OCI-LY1 (cell line): Measurements from ENCODE around the gene KSR1.

Source experiments
- EZH2 ChIP-seq: fragments of 200-600 bp; sonication (generic), shearing (Covaris generic); IDR thresholded peaks from 2 replicates; pipeline ENCODE4 v1.8.0; 2017; ENCODE audit warnings: borderline replicate concordance, mixed run types, mild to moderate bottlenecking, antibody characterized with exemption, low read length, moderate library complexity, mixed read lengths
- TF ChIP-seq, protein P1 (sequence below): fragments of 200-600 bp; sonication (generic), shearing (Covaris generic); IDR thresholded peaks from 2 replicates; pipeline ENCODE4 v1.5.1; 2017; ENCODE audit warnings: mild to moderate bottlenecking, antibody characterized with exemption, low read length, moderate library complexity, mixed read lengths

DNA sequence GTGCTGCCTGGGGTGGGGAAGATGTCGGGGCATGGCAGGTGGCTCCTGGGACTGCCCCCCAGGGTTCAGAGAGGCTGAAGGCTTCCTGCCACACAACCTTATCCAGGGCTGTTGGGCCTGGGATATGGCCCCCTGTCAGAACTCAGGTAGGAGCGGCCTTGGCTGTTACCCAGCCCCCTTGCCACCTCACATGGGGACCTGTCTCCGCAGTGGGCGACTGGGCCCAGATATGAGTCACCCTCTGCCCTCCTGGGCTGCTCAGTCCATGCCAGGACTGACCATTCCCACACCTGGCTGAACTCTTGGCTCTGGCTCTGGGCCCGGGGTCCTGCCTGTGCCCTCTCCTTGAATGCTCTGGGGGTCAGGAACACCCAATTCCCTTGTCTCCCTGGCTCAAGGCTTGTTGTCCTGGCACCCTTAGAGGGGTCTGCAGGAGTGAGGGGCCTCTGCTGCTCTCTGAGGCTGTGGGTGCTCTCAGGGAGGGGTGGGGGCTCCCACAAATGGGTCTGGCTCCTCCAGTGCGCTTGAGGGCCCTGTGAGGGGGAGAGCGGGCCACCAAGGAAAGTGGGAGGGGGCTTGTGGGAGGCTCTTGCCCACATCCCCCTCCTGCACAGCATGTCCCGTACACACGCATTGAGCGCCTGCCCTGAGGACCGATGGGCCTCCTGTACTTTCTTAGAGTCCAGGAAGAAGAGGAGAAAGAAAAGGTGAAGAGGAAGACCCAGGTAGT is 210.7 kb downstream of the KSR1 start:
- TF ChIP-seq, protein P1, sequence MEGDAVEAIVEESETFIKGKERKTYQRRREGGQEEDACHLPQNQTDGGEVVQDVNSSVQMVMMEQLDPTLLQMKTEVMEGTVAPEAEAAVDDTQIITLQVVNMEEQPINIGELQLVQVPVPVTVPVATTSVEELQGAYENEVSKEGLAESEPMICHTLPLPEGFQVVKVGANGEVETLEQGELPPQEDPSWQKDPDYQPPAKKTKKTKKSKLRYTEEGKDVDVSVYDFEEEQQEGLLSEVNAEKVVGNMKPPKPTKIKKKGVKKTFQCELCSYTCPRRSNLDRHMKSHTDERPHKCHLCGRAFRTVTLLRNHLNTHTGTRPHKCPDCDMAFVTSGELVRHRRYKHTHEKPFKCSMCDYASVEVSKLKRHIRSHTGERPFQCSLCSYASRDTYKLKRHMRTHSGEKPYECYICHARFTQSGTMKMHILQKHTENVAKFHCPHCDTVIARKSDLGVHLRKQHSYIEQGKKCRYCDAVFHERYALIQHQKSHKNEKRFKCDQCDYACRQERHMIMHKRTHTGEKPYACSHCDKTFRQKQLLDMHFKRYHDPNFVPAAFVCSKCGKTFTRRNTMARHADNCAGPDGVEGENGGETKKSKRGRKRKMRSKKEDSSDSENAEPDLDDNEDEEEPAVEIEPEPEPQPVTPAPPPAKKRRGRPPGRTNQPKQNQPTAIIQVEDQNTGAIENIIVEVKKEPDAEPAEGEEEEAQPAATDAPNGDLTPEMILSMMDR, result no peak
- no peak for TF ChIP-seq EZH2
